ENCODE results near the gene PAGE2.

GRCh38 chrX:55057675-55058249 lies 31.1 kb upstream of the PAGE2 start:
- peak; percentile 81 for TF ChIP-seq CTCF (conservative IDR thresholded peaks at IDR 0.05)
- TF ChIP-seq ZFX (IDR thresholded peaks at IDR 0.05), result no peak

All from C4-2B (cell line).